Measurements from ENCODE around the gene LGALS9B.
A peak's percentile ranks its signal among the peaks of the same experiment; 100 is the strongest.
"Not testable (repeated sequence)": the region's sequence is repeated elsewhere in the genome, so short reads cannot be mapped to it uniquely, and the experiment has no call there.

Gene LGALS9B

GRCh38 chr17:20466999-20467398 lies 340 bp downstream of the LGALS9B start:
- not testable (repeated sequence) for DNase-seq (ENCODE audit: low read depth)

DNA sequence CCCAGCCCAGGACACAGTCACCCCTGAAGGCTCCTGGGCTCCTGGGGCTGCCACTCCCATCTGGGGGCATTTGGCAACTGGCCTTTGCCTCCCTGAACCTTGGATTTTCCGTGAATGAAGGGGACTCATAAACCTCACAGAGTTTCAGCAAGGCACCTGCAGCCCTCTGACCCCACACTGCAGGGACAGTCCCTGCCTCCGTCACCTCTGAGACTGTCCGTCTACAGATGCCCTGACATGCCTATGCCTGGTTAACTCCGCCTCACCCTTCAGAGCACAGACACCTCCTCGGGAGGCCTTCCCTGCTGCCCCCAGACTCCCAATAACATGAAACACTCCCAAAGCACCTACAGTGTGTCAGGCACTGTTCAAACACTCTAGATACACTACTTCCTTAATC lies 786 bp downstream of the LGALS9B start:
- not testable (repeated sequence) for DNase-seq (ENCODE audit: low read depth)

DNA sequence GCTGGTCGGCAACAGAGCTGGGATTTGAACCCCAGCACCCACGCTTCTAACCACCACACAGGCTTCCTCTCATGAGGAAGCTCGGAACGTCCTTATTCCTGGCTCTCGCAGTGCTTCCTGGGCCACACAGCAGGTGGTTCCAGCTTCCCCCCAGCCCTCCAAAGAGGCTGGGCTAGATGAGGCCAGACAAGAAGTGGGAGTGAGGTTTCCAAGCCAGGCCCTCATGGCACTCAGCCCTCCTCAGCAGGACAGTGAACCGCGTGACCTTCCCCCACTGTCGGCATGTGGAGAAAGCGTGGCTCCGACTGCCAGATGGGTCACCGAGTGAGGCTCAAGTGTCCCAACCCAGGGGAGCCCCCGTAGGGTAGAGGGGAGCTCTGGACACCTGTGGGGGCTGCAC lies 1.8 kb downstream of the LGALS9B start:
- not testable (repeated sequence) for DNase-seq (ENCODE audit: low read depth)

GRCh38 chr17:20464854-20465414 lies 2.4 kb downstream of the LGALS9B start:
- not testable (repeated sequence) for DNase-seq (ENCODE audit: low read depth)

DNA sequence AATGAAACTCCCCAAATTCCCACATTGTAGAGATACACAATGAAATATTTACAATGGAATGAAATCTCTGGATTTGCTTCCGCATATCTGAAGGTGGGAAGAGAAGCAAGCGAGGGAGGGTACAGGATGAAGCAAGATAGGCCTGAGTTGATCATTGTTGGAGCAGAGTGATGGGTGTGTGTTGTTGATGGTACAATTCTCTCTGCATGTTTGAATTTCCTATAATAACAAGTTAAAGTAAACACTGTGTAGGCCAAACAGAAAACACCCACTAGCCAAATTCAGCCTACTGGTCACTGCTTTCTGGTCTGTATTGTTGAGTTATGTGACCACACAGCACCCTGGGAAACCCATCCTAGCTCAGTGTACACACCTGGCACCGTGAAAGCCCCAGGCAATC lies 5.2 kb downstream of the LGALS9B start:
- not testable (repeated sequence) for DNase-seq (ENCODE audit: low read depth)

DNA sequence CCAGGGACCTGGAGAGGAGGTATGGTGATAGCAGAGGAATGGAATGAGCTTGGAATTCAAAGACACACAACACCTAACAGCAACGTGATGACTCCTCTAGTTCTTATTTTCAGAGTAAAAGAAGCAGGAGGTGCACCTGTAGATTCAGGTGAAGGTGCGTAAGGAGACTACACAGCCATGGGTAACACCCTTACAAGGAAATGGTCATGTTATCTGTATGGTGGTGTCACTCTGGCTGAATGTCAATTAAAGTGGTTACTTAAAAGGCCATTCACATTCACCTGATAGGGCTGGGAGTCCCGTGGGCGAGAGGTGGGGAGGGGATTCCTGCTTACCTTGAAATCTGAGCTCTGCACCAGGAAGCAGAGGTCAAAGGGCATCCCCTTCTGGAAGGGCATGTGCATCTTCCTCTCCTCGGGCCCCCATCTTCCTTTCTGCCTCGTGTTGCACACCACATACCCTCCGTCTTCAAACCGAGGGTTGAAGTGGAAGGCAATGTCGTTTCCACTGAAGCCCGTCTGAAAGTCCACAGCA lies 9.4 kb downstream of the LGALS9B start:
- DNase-seq (ENCODE audit: low read depth) = not testable (repeated sequence)

GRCh38 chr17:20455106-20455505 lies 12.2 kb downstream of the LGALS9B start:
- DNase-seq (ENCODE audit: low read depth) = not testable (repeated sequence)

- DNase-seq (ENCODE audit: low read depth) = not testable (repeated sequence)
These were observed 13.4 kb downstream of the LGALS9B start for GRCh38 chr17:20453820-20454434.

DNA sequence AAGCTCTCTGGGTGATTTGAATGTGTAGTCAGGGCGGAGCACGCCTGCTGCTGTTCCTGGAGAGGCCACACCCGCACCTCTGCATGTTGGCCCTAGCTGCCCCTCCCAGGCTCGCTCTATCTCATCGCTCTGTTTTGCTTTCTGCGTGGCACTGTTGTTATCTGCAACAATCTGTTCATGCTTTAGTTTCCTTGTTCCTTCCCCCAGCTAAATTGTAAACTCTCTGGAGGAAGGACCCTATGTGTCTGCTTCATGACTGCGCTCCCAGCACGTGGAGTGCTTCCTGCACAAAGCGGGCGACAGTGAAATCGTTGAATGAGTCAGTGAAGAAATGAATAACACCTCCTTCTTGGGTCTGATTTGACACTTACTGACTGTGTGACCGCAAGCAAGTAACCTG lies 16.5 kb downstream of the LGALS9B start:
- DNase-seq (ENCODE audit: low read depth) = not testable (repeated sequence)

DNA sequence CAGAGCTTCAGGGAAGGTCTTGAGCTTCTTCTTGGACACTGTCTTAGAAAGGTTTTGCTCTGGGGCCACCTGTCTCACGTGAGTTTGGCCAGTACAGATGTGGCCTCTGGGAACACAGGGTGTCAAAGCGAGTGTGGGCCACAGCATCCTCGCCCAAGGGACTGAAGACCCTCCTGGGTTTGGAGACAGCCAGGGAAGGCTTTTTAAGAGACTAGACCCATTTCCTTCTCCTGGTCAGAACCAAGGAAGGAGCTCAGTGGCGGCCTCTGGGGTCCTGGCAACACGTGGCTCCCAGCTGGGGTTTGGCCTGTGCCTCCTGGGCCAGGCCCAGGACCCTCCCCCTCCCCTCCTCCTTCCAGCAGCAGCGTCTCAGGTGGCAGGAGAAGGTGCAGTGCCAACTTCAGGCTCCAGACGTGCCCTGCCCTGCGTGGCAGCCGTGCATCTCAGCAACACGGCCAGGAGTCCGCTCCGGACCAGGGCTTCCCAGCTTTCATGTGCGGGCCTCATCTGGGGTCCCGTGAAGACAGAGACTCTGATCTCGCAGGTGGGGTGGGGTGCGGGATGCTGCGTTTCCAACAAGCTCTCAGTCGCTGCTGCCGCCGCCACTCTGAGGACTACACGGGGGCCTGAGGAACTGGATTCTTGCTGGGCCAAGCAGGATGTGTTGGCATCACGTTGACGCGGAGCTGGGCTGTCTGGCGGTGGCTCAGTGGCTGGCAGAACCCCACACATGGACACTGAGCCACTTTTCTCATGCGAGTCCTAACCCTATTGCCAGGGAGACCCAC lies 19.6 kb downstream of the LGALS9B start:
- DNase-seq (ENCODE audit: low read depth) = not testable (repeated sequence)

GRCh38 chr17:20446895-20447294 lies 20.4 kb downstream of the LGALS9B start:
- DNase-seq (ENCODE audit: low read depth) = not testable (repeated sequence)

DNA sequence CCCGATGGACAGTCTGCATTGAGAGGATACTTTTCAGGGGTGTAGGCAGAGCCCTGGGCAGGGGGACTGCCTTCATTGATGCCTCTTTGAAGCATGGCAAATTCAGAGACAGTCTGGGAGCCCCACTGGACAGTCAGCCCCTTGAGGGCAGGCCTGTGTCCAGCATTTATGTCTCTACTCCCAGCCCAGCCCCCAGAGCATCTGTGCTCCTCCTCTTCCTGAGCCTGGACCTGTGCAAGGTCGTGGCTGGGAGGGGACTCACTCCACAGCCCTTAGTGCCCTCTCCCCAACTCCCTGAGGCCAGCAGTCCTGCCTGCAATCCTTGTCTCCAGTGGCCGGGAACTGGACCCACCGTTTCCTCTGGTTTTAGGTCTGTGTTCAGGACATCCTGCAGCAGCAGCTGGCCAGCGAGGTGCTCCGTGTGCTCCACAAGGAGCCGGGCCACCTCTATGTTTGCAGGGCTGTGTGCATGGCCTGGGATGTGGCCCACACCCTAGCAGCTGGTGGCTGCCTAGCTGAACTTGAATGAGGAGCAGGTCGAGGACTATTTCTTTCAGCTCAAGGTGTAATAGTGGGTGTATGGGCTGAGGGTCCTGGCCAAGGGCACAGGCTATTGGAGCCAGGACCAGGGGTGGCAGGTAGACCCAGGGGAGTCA lies 22.6 kb downstream of the LGALS9B start:
- DNase-seq (ENCODE audit: low read depth) = not testable (repeated sequence)

GRCh38 chr17:20444173-20444572 lies 23.2 kb downstream of the LGALS9B start:
- DNase-seq (ENCODE audit: low read depth) = not testable (repeated sequence)

DNA sequence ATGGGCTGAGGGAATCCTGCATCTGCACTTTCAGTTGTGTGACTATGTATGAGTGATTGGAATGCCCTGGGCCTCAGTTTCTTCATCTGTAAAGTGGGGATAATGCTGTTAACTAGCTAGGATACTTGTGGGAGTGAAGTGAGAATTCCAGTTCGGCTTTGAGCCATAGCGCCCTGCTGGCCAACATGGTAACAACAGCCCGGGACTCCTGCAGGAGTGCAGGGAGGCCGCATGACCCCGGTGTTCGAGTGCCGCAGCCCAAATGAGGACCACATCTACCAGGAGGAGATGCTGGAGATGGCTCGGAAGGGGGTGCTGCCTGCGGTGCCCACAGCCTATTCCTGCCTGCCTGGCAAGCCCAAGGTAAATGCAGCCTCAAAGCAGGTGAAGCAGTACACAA lies 23.7 kb downstream of the LGALS9B start:
- DNase-seq (ENCODE audit: low read depth) = not testable (repeated sequence)

DNA sequence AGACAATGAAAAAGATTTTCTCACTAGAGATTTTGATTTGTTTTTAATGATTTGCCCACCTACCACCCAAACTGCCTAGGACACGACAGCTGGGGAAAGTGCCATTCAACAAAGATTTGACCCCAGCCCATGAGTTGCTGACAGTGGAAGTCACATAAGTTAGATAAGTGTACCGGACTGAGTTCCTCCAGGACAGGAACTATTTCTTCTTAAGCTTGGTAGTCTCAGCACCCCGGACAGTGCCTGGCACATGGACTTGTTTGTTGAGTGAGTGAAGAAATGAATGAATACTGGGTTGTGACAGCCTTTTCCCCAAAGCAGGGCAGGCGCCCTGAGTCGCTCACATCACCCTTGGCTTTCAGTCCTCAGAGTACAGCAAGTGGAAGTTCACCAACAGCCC lies 26.7 kb downstream of the LGALS9B start:
- DNase-seq (ENCODE audit: low read depth) = peak; percentile 2

- DNase-seq (ENCODE audit: low read depth) = not testable (repeated sequence)
These were observed 32.2 kb downstream of the LGALS9B start for GRCh38 chr17:20435166-20435565.

DNA sequence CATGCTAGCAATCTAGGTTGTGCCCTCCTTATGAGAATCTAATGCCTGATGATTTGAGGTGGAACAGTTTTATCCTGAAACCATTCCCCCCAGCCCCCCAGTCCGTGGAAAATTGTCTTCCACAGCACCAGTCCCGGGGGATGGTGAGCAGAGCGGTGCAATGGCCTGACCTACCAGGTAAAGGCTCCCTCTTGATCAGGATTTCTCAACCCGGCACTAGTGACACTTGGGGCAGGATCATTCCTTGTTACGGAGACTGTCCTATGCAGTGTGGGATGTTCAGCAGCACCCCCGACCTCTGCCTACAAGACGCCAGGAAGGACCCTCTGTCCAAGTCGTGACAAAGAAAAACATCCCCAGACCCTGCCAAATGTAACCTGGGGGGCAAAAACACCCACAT lies 34.0 kb downstream of the LGALS9B start:
- not testable (repeated sequence) for DNase-seq (ENCODE audit: low read depth)

GRCh38 chr17:20427264-20427663 lies 40.1 kb downstream of the LGALS9B start:
- not testable (repeated sequence) for DNase-seq (ENCODE audit: low read depth)

GRCh38 chr17:20422826-20423225 lies 44.5 kb downstream of the LGALS9B start:
- DNase-seq (ENCODE audit: low read depth) = not testable (repeated sequence)

GRCh38 chr17:20418838-20419237 lies 48.5 kb downstream of the LGALS9B start:
- DNase-seq (ENCODE audit: low read depth) = not testable (repeated sequence)

DNA sequence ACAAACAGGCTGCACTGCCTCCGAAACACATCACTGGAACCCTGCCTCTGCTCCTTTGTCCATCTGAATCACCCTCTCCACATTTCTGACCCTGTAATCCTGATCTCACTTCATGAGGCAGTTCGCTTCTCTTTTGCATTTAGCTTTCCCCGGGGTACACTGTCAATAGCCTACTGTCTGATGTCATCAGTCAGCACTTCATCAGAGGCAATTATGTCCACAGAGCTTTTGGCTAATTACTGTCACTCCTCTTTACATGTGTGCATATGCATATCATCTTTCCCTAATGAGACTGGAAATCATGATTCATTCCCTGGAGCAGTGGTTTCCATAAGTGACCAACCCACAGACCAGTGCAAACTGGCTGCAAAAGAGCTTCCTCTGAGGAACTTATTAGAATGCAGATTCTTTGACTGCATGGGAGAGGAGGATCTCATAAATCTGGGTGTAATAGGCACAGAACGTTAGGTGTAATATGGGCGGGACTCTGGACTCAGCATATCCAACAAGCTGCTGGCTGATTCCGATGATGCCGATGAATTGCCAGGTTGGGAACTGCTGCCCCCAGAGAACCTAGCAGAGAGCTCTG lies 49.8 kb downstream of the LGALS9B start:
- not testable (repeated sequence) for DNase-seq (ENCODE audit: low read depth)

DNA sequence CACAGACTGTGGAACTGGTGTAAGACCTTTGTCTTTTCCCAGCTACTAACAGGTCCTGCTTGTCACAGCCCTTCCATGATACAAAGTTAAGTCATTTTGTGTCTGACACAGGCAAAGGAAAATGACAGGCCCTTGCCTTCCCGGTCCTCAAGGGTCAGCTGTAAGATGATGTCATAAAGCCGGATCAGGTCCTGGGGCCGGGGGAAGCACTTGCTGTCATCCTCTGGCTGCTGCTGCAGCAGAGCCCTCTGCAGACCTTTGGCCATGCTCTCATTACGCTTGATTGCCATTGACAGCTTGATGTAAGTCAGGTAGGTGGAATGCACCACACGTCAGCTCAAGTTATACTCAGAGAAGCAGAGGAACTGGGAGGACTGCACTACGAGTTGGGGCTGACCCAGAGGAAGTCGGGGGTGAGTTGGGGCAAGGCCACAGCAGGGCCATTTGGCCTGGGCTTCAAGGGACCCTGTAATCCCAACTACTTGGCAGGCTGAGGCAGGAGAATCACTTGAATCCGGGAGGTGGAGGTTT lies 50.9 kb downstream of the LGALS9B start:
- DNase-seq (ENCODE audit: low read depth) = peak; percentile 2
